T-helper 17 cell (primary cell): Measurements from ENCODE around the gene MOV10L1. TPM values are rescaled to one million over a fixed set of nuclear protein-coding genes. Genes with fewer than 3 reads are reported as not detected.
A peak's percentile ranks its signal among the peaks of the same experiment; 100 is the strongest.
"Not testable (repeated sequence)": the region's sequence is repeated elsewhere in the genome, so short reads cannot be mapped to it uniquely, and the experiment has no call there.

Experiments used
- ATAC-seq: fragments of 150-1000 bp; cut with Tn5 transposase; 2 replicates; pipeline ENCODE4 v1.10.0; 2021; ENCODE audit warnings: mild to moderate bottlenecking, moderate library complexity
- DNase-seq, 3 donors: peaks; one replicate each; pipeline versions ENCODE4 v3.0.0 to v3.0.0-alpha.2; 2020 to 2021
- H3K9me3 ChIP-seq: one replicate; pipeline ENCODE4 v1.7.0; 2013; ENCODE audit warnings: low read length, mild to moderate bottlenecking; ENCODE audit not compliant: control insufficient read depth, poor library complexity, severe bottlenecking
- H3K27ac Mint-ChIP-seq: one replicate; pipeline ENCODE4 v1.8.0; 2022; ENCODE audit warnings: mild to moderate bottlenecking, moderate library complexity, mixed read lengths
- H3K27me3 Mint-ChIP-seq: one replicate; pipeline ENCODE4 v1.8.0; 2022; ENCODE audit warnings: mixed read lengths
- H3K36me3 Mint-ChIP-seq: one replicate; pipeline ENCODE4 v1.8.0; 2022; ENCODE audit warnings: low read depth, mixed read lengths
- H3K4me1 Mint-ChIP-seq: one replicate; pipeline ENCODE4 v1.8.0; 2022; ENCODE audit warnings: mild to moderate bottlenecking, mixed read lengths
- H3K4me3 Mint-ChIP-seq: one replicate; pipeline ENCODE4 v1.8.0; 2022; ENCODE audit warnings: mild to moderate bottlenecking, moderate library complexity, mixed read lengths
- total RNA-seq, 4 donors: library from RNA in 2 of 4; stranded (reverse) in 2 of 4; gene quantifications; one replicate each; pipeline ENCODE4 v1.2.3 and lab custom pipeline; 2022 to 2026

Gene MOV10L1
- total RNA-seq, 2 donors from 2014 or later: not detected

- ATAC-seq (no peak), DNase-seq (no peak)
- H3K4me1 Mint-ChIP-seq: peaks cover 4% of the 10 kb centered on the region
- H3K27me3 Mint-ChIP-seq: peaks cover 26% of the 10 kb centered on the region
- H3K4me3 Mint-ChIP-seq: no peak overlapping the region
- no peaks in the 10 kb centered on the region for H3K36me3 Mint-ChIP-seq
- no peak overlapping the region for H3K27ac Mint-ChIP-seq
- no peaks in the 10 kb centered on the region for H3K9me3 ChIP-seq
Observed at GRCh38 chr22:50078761-50079160, 11.0 kb upstream of the MOV10L1 start.

- H3K4me3 Mint-ChIP-seq: no peak overlapping the region
- H3K4me1 Mint-ChIP-seq: peaks cover 5% of the 10 kb centered on the region
- DNase-seq (no peak), ATAC-seq (no peak)
- H3K27me3 Mint-ChIP-seq: peaks cover 26% of the 10 kb centered on the region
- H3K36me3 Mint-ChIP-seq: no peaks in the 10 kb centered on the region
- H3K9me3 ChIP-seq: no peaks in the 10 kb centered on the region
- H3K27ac Mint-ChIP-seq: no peak overlapping the region
Observed at GRCh38 chr22:50080077-50080465, 9.7 kb upstream of the MOV10L1 start.

GRCh38 chr22:50081426-50082196, 8.2 kb upstream of the MOV10L1 start:
- peaks cover 23% of the 10 kb centered on the region for H3K27me3 Mint-ChIP-seq
- ATAC-seq (no peak), DNase-seq (no peak)
- no peak overlapping the region for H3K27ac Mint-ChIP-seq
- H3K36me3 Mint-ChIP-seq: no peaks in the 10 kb centered on the region
- peak overlapping the region; percentile 63 for H3K4me3 Mint-ChIP-seq
- H3K9me3 ChIP-seq: no peaks in the 10 kb centered on the region
- H3K4me1 Mint-ChIP-seq: peaks cover 8% of the 10 kb centered on the region

GRCh38 chr22:50082197-50082715, 7.5 kb upstream of the MOV10L1 start:
- no peaks in the 10 kb centered on the region for H3K36me3 Mint-ChIP-seq
- peaks cover 8% of the 10 kb centered on the region for H3K4me1 Mint-ChIP-seq
- ATAC-seq (no peak), DNase-seq (no peak)
- no peak overlapping the region for H3K27ac Mint-ChIP-seq
- H3K27me3 Mint-ChIP-seq: peaks cover 20% of the 10 kb centered on the region
- no peaks in the 10 kb centered on the region for H3K9me3 ChIP-seq
- no peak overlapping the region for H3K4me3 Mint-ChIP-seq

GRCh38 chr22:50082961-50083461, 6.8 kb upstream of the MOV10L1 start:
- Mint-ChIP-seq H3K4me1 (peaks cover 8% of the 10 kb centered on the region), H3K27me3 (peaks cover 20% of the 10 kb centered on the region), H3K4me3 (no peak overlapping the region), H3K27ac (no peak overlapping the region), H3K36me3 (no peaks in the 10 kb centered on the region)
- no peaks in the 10 kb centered on the region for H3K9me3 ChIP-seq
- no peak for DNase-seq
- no peak for ATAC-seq

GRCh38 chr22:50083462-50084079, 6.2 kb upstream of the MOV10L1 start:
- ATAC-seq: no peak
- no peak overlapping the region for H3K4me3 Mint-ChIP-seq
- peaks cover 20% of the 10 kb centered on the region for H3K27me3 Mint-ChIP-seq
- H3K27ac Mint-ChIP-seq: no peak overlapping the region
- no peaks in the 10 kb centered on the region for H3K9me3 ChIP-seq
- no peak for DNase-seq
- peaks cover 8% of the 10 kb centered on the region for H3K4me1 Mint-ChIP-seq
- H3K36me3 Mint-ChIP-seq: no peaks in the 10 kb centered on the region

- no peak for DNase-seq
- H3K36me3 Mint-ChIP-seq: no peaks in the 10 kb centered on the region
- ATAC-seq: no peak
- H3K27ac Mint-ChIP-seq: no peak overlapping the region
- no peaks in the 10 kb centered on the region for H3K9me3 ChIP-seq
- H3K4me1 Mint-ChIP-seq: peaks cover 8% of the 10 kb centered on the region
- peaks cover 20% of the 10 kb centered on the region for H3K27me3 Mint-ChIP-seq
- H3K4me3 Mint-ChIP-seq: no peak overlapping the region
Observed at GRCh38 chr22:50084080-50084477, 5.7 kb upstream of the MOV10L1 start.

- peaks cover 20% of the 10 kb centered on the region for H3K27me3 Mint-ChIP-seq
- ATAC-seq (no peak), DNase-seq (no peak)
- H3K27ac Mint-ChIP-seq: no peak overlapping the region
- no peaks in the 10 kb centered on the region for H3K36me3 Mint-ChIP-seq
- peaks cover 8% of the 10 kb centered on the region for H3K4me1 Mint-ChIP-seq
- H3K4me3 Mint-ChIP-seq: no peak overlapping the region
- no peaks in the 10 kb centered on the region for H3K9me3 ChIP-seq
Observed at GRCh38 chr22:50084614-50085021, 5.2 kb upstream of the MOV10L1 start.

- DNase-seq (no peak), ATAC-seq (peak; percentile 27)
- Mint-ChIP-seq H3K4me3 (peak within 1 kb of the TSS; percentile 86), H3K36me3 (no peaks in the 10 kb centered on the region), H3K27me3 (peaks cover 20% of the 10 kb centered on the region), H3K4me1 (peaks cover 8% of the 10 kb centered on the region), H3K27ac (no peak within 1 kb of the TSS)
- H3K9me3 ChIP-seq: no peaks in the 10 kb centered on the region
Observed at GRCh38 chr22:50085211-50085972, 4.4 kb upstream of the MOV10L1 start, which contains the start of gene MLC1. TSS of gene MLC1 (minus strand) at chr22:50085426. CDS start at chr22:50084902, 524 bp downstream.

GRCh38 chr22:50086526-50086925, 3.3 kb upstream of the MOV10L1 start:
- ATAC-seq: no peak
- no peak overlapping the region for H3K4me3 Mint-ChIP-seq
- no peak for DNase-seq
- H3K9me3 ChIP-seq: no peaks in the 10 kb centered on the region
- H3K27me3 Mint-ChIP-seq: peaks cover 10% of the 10 kb centered on the region
- H3K36me3 Mint-ChIP-seq: no peaks in the 10 kb centered on the region
- peaks cover 8% of the 10 kb centered on the region for H3K4me1 Mint-ChIP-seq
- H3K27ac Mint-ChIP-seq: no peak overlapping the region

- H3K27ac Mint-ChIP-seq, H3K36me3 Mint-ChIP-seq: not testable (repeated sequence)
Observed at GRCh38 chr22:50086975-50087374, 2.8 kb upstream of the MOV10L1 start.

GRCh38 chr22:50087646-50088045, 2.2 kb upstream of the MOV10L1 start:
- H3K4me3 Mint-ChIP-seq: no peak overlapping the region
- DNase-seq: no peak
- H3K9me3 ChIP-seq: no peaks in the 10 kb centered on the region
- H3K4me1 Mint-ChIP-seq: peaks cover 11% of the 10 kb centered on the region
- H3K27me3 Mint-ChIP-seq: peaks cover 8% of the 10 kb centered on the region
- ATAC-seq: no peak
- H3K27ac Mint-ChIP-seq: no peak overlapping the region
- no peaks in the 10 kb centered on the region for H3K36me3 Mint-ChIP-seq

More at GRCh38 chr22:50086975-50087374, 2.8 kb upstream of the MOV10L1 start:
- H3K4me1 Mint-ChIP-seq, DNase-seq, H3K4me3 Mint-ChIP-seq, H3K9me3 ChIP-seq, H3K27me3 Mint-ChIP-seq, ATAC-seq: not testable (repeated sequence)

GRCh38 chr22:50088096-50088495, 1.7 kb upstream of the MOV10L1 start:
- H3K27me3 Mint-ChIP-seq: peaks cover 4% of the 10 kb centered on the region
- peaks cover 11% of the 10 kb centered on the region for H3K4me1 Mint-ChIP-seq
- no peaks in the 10 kb centered on the region for H3K36me3 Mint-ChIP-seq
- H3K9me3 ChIP-seq: no peaks in the 10 kb centered on the region
- DNase-seq: no peak
- no peak overlapping the region for H3K27ac Mint-ChIP-seq
- H3K4me3 Mint-ChIP-seq: no peak overlapping the region
- ATAC-seq: no peak
